Osteoblast (primary cell): ENCODE results near the gene SUN1. TPM values are rescaled to one million over a fixed set of nuclear protein-coding genes. Genes with fewer than 3 reads are reported as not detected.
"Not testable (repeated sequence)": the region's sequence is repeated elsewhere in the genome, so short reads cannot be mapped to it uniquely, and the experiment has no call there.

Experiments
- DNase-seq: peaks from one replicate; pipeline ENCODE4 v3.0.0; 2011; ENCODE audit warnings: low spot score, mixed read lengths; ENCODE audit not compliant: insufficient read length; ENCODE audit errors: missing footprints
- H2AFZ ChIP-seq: 2 replicates; pipeline ENCODE4 v1.6.0; 2011; ENCODE audit warnings: mild to moderate bottlenecking, low read length
- H3K27ac ChIP-seq: 2 replicates; pipeline ENCODE4 v1.5.1; 2011; ENCODE audit warnings: mild to moderate bottlenecking, low read depth, low read length, moderate library complexity
- H3K27me3 ChIP-seq: 2 replicates; pipeline ENCODE4 v1.6.0; 2012; ENCODE audit warnings: mild to moderate bottlenecking, control low read depth, inconsistent platforms, low read length, moderate library complexity; ENCODE audit not compliant: insufficient read depth
- H3K36me3 ChIP-seq: 2 replicates; pipeline ENCODE4 v1.5.1; 2011; ENCODE audit warnings: mild to moderate bottlenecking, low read length, control low read depth, moderate library complexity; ENCODE audit not compliant: insufficient read depth
- H3K4me1 ChIP-seq: 2 replicates; pipeline ENCODE4 v1.5.1; 2011; ENCODE audit warnings: mild to moderate bottlenecking, low read length, control low read depth, moderate library complexity; ENCODE audit not compliant: insufficient read depth
- H3K4me2 ChIP-seq: 2 replicates; pipeline ENCODE4 v1.6.0; 2011; ENCODE audit warnings: mild to moderate bottlenecking, low read length; ENCODE audit not compliant: insufficient read depth
- H3K4me3 ChIP-seq: fragments of 200-600 bp; sonication (generic); 3 replicates; pipeline ENCODE4 v1.5.1; 2012; ENCODE audit warnings: mild to moderate bottlenecking, low read length, inconsistent platforms; ENCODE audit not compliant: insufficient read depth
- H3K79me2 ChIP-seq: 2 replicates; pipeline ENCODE4 v1.6.0; 2012; ENCODE audit warnings: mild to moderate bottlenecking, low read length, control low read depth, inconsistent platforms; ENCODE audit not compliant: insufficient read depth
- H3K9me3 ChIP-seq: 2 replicates; pipeline ENCODE4 v1.5.1; 2011; ENCODE audit warnings: low read depth, low read length, control low read depth
- H4K20me1 ChIP-seq: 2 replicates; pipeline ENCODE4 v1.6.0; 2012; ENCODE audit warnings: mild to moderate bottlenecking, low read length, control low read depth; ENCODE audit not compliant: insufficient read depth
- CTCF ChIP-seq: IDR thresholded peaks from 2 replicates; pipeline ENCODE4 v1.5.1; 2011; ENCODE audit warnings: mild to moderate bottlenecking, low read depth, low read length, moderate library complexity; ENCODE audit errors: extremely low read depth
- total RNA-seq: library from RNA; depleted of rRNA; stranded (reverse); fragments of >200 nt; gene quantifications from 2 replicates; pipeline ENCODE4 v1.2.3, GENCODE V29; 2012

The SUN1 gene
- total RNA-seq, 1 donor = 126 TPM

GRCh38 chr7:868189-868486 lies 35.9 kb downstream of the SUN1 start:
- peaks cover 49% of the 10 kb centered on the region for H3K36me3 ChIP-seq
- H3K4me3 ChIP-seq = no peak overlapping the region
- peaks cover 16% of the 10 kb centered on the region for H3K79me2 ChIP-seq
- H3K27me3 ChIP-seq = no peaks in the 10 kb centered on the region
- DNase-seq = no peak
- no peak for TF ChIP-seq CTCF
- no peaks in the 10 kb centered on the region for H3K9me3 ChIP-seq
- no peaks in the 10 kb centered on the region for H4K20me1 ChIP-seq
- no peak overlapping the region for H2AFZ ChIP-seq
- peaks cover 5% of the 10 kb centered on the region for H3K4me1 ChIP-seq
- peak overlapping the region; percentile 77 for H3K27ac ChIP-seq
- H3K4me2 ChIP-seq = no peak overlapping the region

- Histone ChIP-seq H2AFZ (no peak overlapping the region), H3K9me3 (no peaks in the 10 kb centered on the region), H3K36me3 (peaks cover 55% of the 10 kb centered on the region), H3K4me1 (peaks cover 5% of the 10 kb centered on the region), H3K4me2 (no peak overlapping the region), H3K27ac (no peak overlapping the region), H4K20me1 (no peaks in the 10 kb centered on the region), H3K4me3 (no peak overlapping the region), H3K79me2 (peaks cover 16% of the 10 kb centered on the region), H3K27me3 (no peaks in the 10 kb centered on the region)
- no peak for TF ChIP-seq CTCF
- no peak for DNase-seq
Observed at GRCh38 chr7:869348-869747, 37.1 kb downstream of the SUN1 start.

GRCh38 chr7:871900-872537 lies 39.7 kb downstream of the SUN1 start:
- Histone ChIP-seq H2AFZ (no peak overlapping the region), H4K20me1 (no peaks in the 10 kb centered on the region), H3K79me2 (peaks cover 18% of the 10 kb centered on the region), H3K36me3 (peaks cover 52% of the 10 kb centered on the region), H3K27me3 (no peaks in the 10 kb centered on the region), H3K4me3 (no peak overlapping the region), H3K4me2 (no peak overlapping the region), H3K9me3 (no peaks in the 10 kb centered on the region), H3K27ac (no peak overlapping the region), H3K4me1 (peaks cover 9% of the 10 kb centered on the region)
- no peak for DNase-seq
- TF ChIP-seq CTCF = no peak

GRCh38 chr7:872685-873084 lies 40.4 kb downstream of the SUN1 start:
- not testable (repeated sequence) for H3K4me3 ChIP-seq, H3K4me1 ChIP-seq, H4K20me1 ChIP-seq, H3K27ac ChIP-seq, H3K4me2 ChIP-seq, H3K27me3 ChIP-seq, H2AFZ ChIP-seq, DNase-seq, H3K9me3 ChIP-seq
- peaks cover 18% of the 10 kb centered on the region for H3K79me2 ChIP-seq
- peaks cover 45% of the 10 kb centered on the region for H3K36me3 ChIP-seq
